ENCODE results near the gene WRAP73.

The WRAP73 gene

GRCh38 chr1:3695326-3696217, 45.7 kb upstream of the WRAP73 start:
- no peak overlapping the region for H3K4me3 ChIP-seq (ENCODE audit: low read depth, low read length)
- TF ChIP-seq CTCF (IDR thresholded peaks at IDR 0.05; ENCODE audit: borderline replicate concordance, insufficient read depth, low read depth, low read length), result peak; percentile 92

GRCh38 chr1:3693321-3693720, 43.4 kb upstream of the WRAP73 start:
- TF ChIP-seq CTCF (IDR thresholded peaks at IDR 0.05; ENCODE audit: borderline replicate concordance, insufficient read depth, low read depth, low read length), result no peak
- no peak overlapping the region for H3K4me3 ChIP-seq (ENCODE audit: low read depth, low read length)

- no peak overlapping the region for H3K4me3 ChIP-seq (ENCODE audit: low read depth, low read length)
- TF ChIP-seq CTCF (IDR thresholded peaks at IDR 0.05; ENCODE audit: borderline replicate concordance, insufficient read depth, low read depth, low read length), result no peak
Observed at GRCh38 chr1:3692598-3692997, 42.7 kb upstream of the WRAP73 start.

- H3K4me3 ChIP-seq (ENCODE audit: low read depth, low read length), result no peak overlapping the region
- no peak for TF ChIP-seq CTCF (IDR thresholded peaks at IDR 0.05; ENCODE audit: borderline replicate concordance, insufficient read depth, low read depth, low read length)
Observed at GRCh38 chr1:3691421-3692204, 41.7 kb upstream of the WRAP73 start.

GRCh38 chr1:3690282-3691065, 40.6 kb upstream of the WRAP73 start:
- TF ChIP-seq CTCF (IDR thresholded peaks at IDR 0.05; ENCODE audit: borderline replicate concordance, insufficient read depth, low read depth, low read length), result no peak
- H3K4me3 ChIP-seq (ENCODE audit: low read depth, low read length), result no peak overlapping the region

GRCh38 chr1:3689138-3689750, 39.3 kb upstream of the WRAP73 start:
- no peak overlapping the region for H3K4me3 ChIP-seq (ENCODE audit: low read depth, low read length)
- no peak for TF ChIP-seq CTCF (IDR thresholded peaks at IDR 0.05; ENCODE audit: borderline replicate concordance, insufficient read depth, low read depth, low read length)

All from GM12875 (cell line).